Right atrium auricular region (tissue), 2 donors: ENCODE data around the gene DTD2. TPM values are rescaled to one million over a fixed set of nuclear protein-coding genes. Genes with fewer than 3 reads are reported as not detected.
"Not testable (repeated sequence)": the region's sequence is repeated elsewhere in the genome, so short reads cannot be mapped to it uniquely, and the experiment has no call there.

Experiments used
- DNase-seq: peaks from one replicate; pipeline ENCODE4 v3.0.0-alpha.2; 2019; ENCODE audit warnings: low spot score
- H3K27ac ChIP-seq, 2 donors: fragments of 200-600 bp; sonication (generic); 1 replicate in 1 of 2; 2 replicates in 1 of 2; pipeline ENCODE4 v1.5.1; 2016 to 2019
- H3K27me3 ChIP-seq, 2 donors: fragments of 200-600 bp; sonication (generic); one replicate each; pipeline versions ENCODE4 v1.5.1 to v1.6.0; 2017 to 2019
- H3K36me3 ChIP-seq: fragments of 200-600 bp; sonication (generic); one replicate; pipeline ENCODE4 v1.5.1; 2016
- H3K4me1 ChIP-seq, 2 donors: fragments of 200-600 bp; sonication (generic); one replicate each; pipeline versions ENCODE4 v1.5.1 to v1.6.0; 2017 to 2019
- H3K4me3 ChIP-seq, 2 donors: fragments of 200-600 bp; sonication (generic); 1 replicate in 1 of 2; 2 replicates in 1 of 2; pipeline ENCODE4 v1.5.1; 2017 to 2019; ENCODE audit warnings: mild to moderate bottlenecking in 1 of 2, moderate library complexity in 1 of 2
- H3K9me3 ChIP-seq, 2 donors: fragments of 200-600 bp; sonication (generic); one replicate each; pipeline ENCODE4 v1.5.1; 2019
- total RNA-seq, 2 donors: library from RNA; depleted of rRNA; stranded (reverse); fragments of >200 nt; gene quantifications; one replicate each; pipeline ENCODE4 v1.1.0, GENCODE V29; 2016
- TF ChIP-seq, protein P1 (sequence below), 2 donors: fragments of 200-600 bp; sonication (generic); IDR thresholded peaks; one replicate each; pipeline ENCODE4 v1.5.1; 2019; ENCODE audit warnings: antibody characterized with exemption in 2 of 2

Gene DTD2
- total RNA-seq, 2 donors from 2014 or later, result 10.5 to 18.3 TPM

DNA sequence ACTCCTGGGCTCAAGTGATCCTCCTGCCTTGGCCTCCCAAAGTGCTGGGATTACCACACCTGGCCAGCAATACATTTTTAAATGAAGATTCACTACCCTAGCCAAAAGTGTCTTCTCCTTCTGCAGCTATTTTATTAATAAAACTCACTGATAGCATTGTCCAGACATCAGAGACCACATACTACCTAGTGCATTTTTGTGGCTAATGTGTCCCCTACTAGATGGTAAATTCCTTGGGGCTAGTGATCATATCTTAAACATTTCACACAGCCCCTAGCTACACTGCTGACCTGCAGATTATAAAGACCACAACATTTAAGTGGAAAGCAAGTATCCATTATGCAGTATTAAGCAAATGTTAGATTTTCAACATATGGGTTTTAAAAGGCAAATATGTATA is 17.0 kb downstream of the DTD2 start:
- Histone ChIP-seq H3K4me3 (no peak overlapping the region), H3K36me3 (no peaks in the 10 kb centered on the region), H3K4me1 (peaks cover 0 to 8% of the 10 kb centered on the region in 2 donors), H3K9me3 (no peaks in the 10 kb centered on the region), H3K27me3 (no peaks in the 10 kb centered on the region), H3K27ac (no peak overlapping the region)
- no peak for DNase-seq
- TF ChIP-seq, protein P1, sequence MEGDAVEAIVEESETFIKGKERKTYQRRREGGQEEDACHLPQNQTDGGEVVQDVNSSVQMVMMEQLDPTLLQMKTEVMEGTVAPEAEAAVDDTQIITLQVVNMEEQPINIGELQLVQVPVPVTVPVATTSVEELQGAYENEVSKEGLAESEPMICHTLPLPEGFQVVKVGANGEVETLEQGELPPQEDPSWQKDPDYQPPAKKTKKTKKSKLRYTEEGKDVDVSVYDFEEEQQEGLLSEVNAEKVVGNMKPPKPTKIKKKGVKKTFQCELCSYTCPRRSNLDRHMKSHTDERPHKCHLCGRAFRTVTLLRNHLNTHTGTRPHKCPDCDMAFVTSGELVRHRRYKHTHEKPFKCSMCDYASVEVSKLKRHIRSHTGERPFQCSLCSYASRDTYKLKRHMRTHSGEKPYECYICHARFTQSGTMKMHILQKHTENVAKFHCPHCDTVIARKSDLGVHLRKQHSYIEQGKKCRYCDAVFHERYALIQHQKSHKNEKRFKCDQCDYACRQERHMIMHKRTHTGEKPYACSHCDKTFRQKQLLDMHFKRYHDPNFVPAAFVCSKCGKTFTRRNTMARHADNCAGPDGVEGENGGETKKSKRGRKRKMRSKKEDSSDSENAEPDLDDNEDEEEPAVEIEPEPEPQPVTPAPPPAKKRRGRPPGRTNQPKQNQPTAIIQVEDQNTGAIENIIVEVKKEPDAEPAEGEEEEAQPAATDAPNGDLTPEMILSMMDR (IDR thresholded peaks at IDR 0.05), result no peak

GRCh38 chr14:31439561-31439960 is 17.7 kb downstream of the DTD2 start:
- TF ChIP-seq, protein P1 (IDR thresholded peaks at IDR 0.05), result no peak
- Histone ChIP-seq H3K27ac (no peak overlapping the region), H3K9me3 (no peaks in the 10 kb centered on the region), H3K27me3 (no peaks in the 10 kb centered on the region), H3K4me1 (peaks cover 0 to 8% of the 10 kb centered on the region in 2 donors), H3K36me3 (no peaks in the 10 kb centered on the region), H3K4me3 (no peak overlapping the region)
- DNase-seq, result no peak

- not testable (repeated sequence) for H3K9me3 ChIP-seq, H3K27me3 ChIP-seq, H3K4me1 ChIP-seq, DNase-seq, H3K27ac ChIP-seq, H3K36me3 ChIP-seq, H3K4me3 ChIP-seq
Measured at GRCh38 chr14:31437045-31437691, 20.1 kb downstream of the DTD2 start.

GRCh38 chr14:31435276-31435675 is 22.0 kb downstream of the DTD2 start:
- peak overlapping the region in 1 of 2 donors; percentile 49 for H3K27ac ChIP-seq
- no peak overlapping the region for H3K4me3 ChIP-seq
- no peak for DNase-seq
- TF ChIP-seq, protein P1 (IDR thresholded peaks at IDR 0.05), result no peak
- no peaks in the 10 kb centered on the region for H3K27me3 ChIP-seq
- H3K9me3 ChIP-seq, result peaks cover 0 to 6% of the 10 kb centered on the region in 2 donors
- H3K4me1 ChIP-seq, result no peaks in the 10 kb centered on the region
- H3K36me3 ChIP-seq, result no peaks in the 10 kb centered on the region

DNA sequence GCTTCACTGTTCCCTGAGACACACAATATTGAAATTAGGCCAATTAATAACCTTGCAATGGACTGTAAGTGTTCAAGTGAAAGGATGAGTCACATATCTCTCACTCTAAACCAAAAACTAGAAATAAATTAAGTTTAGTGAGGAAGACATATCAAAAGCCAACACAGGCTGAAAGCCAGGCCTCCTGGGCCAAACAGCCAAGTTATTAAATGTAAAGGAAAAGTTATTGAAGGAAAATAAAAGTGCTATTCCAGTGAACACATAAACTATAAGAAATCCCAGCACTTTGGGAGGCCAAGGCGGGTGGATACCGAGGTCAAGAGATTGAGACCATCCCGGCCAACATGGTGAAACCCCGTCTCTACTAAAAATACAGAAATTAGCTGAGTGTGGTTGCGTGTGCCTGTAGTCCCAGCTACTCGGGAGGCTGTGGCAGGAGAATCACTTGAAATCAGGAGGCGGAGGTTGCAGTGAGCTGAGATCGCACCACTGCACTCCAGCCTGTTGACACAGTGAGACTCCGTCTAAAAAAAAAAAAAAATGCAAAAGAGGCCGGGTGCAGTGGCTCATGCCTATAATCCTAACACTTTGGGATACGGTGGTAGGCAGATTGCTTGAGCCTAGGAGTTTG is 26.6 kb downstream of the DTD2 start:
- Histone ChIP-seq H3K4me1 (no peaks in the 10 kb centered on the region), H3K4me3 (no peak overlapping the region), H3K36me3 (no peaks in the 10 kb centered on the region), H3K27me3 (no peaks in the 10 kb centered on the region), H3K9me3 (peaks cover 0 to 6% of the 10 kb centered on the region in 2 donors), H3K27ac (no peak overlapping the region)
- TF ChIP-seq, protein P1 (IDR thresholded peaks at IDR 0.05), result no peak
- DNase-seq, result no peak

DNA sequence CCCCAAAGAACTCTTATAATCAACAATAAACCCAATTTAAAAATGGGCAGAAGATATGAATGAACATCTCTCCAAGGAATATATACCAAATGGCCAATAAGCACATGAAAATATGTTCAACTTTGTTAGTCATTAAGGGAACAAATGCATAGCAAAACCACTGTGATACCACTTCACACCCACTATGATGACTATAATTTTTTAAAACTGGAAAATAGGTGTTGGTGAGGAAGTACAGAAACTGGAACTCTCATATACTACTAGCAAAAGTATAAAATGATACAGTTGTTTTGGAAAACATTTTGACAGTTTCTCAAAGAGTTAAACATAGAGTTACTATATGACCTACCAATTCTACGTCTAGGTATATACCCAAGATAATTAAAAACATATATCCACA is 27.5 kb downstream of the DTD2 start:
- H3K4me1 ChIP-seq, result no peaks in the 10 kb centered on the region
- H3K36me3 ChIP-seq, result no peaks in the 10 kb centered on the region
- no peak for DNase-seq
- H3K9me3 ChIP-seq, result peaks cover 0 to 6% of the 10 kb centered on the region in 2 donors
- no peak overlapping the region for H3K27ac ChIP-seq
- TF ChIP-seq, protein P1 (IDR thresholded peaks at IDR 0.05), result no peak
- no peak overlapping the region for H3K4me3 ChIP-seq
- H3K27me3 ChIP-seq, result no peaks in the 10 kb centered on the region
